ENCODE data around the gene EXT2.

Gene EXT2

DNA sequence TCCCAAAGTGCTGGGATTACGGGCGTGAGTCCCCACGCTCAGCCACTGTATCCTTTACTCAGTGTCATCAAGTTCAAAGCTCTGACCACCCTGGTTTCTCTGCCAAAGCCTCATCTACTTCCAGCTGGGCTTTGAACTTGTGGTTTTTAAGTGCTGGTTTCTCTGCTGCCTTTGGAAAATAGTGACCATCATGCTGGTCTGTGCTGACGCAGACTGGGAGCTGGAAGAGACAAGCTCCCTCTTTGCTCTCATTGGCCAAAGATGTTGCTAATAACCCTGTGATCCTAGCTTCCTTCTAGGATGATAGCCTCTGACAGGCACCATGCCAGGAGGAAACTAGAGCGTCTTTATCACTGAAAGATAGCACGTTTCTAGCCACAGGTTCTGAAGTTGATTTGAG is 152.0 kb downstream of the EXT2 start:
- Histone ChIP-seq H3K4me1 (ENCODE audit: insufficient read depth, low read length, poor library complexity, severe bottlenecking) (no peaks in the 10 kb centered on the region), H3K36me3 (ENCODE audit: insufficient read depth, low read length) (peaks cover 21% of the 10 kb centered on the region; the same call in 1 of the 2 replicates), H3F3A (ENCODE audit: low read depth) (no peaks in the 10 kb centered on the region), H3K4me2 (ENCODE audit: low read depth, low read length, poor library complexity, severe bottlenecking) (no peak overlapping the region), H4K20me1 (ENCODE audit: insufficient read depth, low read length, poor library complexity, severe bottlenecking) (no peaks in the 10 kb centered on the region), H3K4me3 (ENCODE audit: low read length, poor library complexity, severe bottlenecking) (no peak overlapping the region), H3K79me2 (ENCODE audit: insufficient read depth, low read length) (no peaks in the 10 kb centered on the region), H2AFZ (ENCODE audit: low read length) (no peak overlapping the region), H3K27me3 (ENCODE audit: insufficient read depth, low read length, poor library complexity, severe bottlenecking) (no peaks in the 10 kb centered on the region), H3K9me2 (replicated peaks; ENCODE audit: low read depth, low read length) (no peaks in the 10 kb centered on the region), H3K9me3 (ENCODE audit: insufficient read depth, low read depth, low read length) (peaks cover under 1% of the 10 kb centered on the region), H3K9ac (ENCODE audit: low read depth, low read length, poor library complexity, severe bottlenecking) (no peak overlapping the region)
- no peak for TF ChIP-seq EZH2phosphoT487 (IDR thresholded peaks at IDR 0.05; ENCODE audit: borderline replicate concordance)
- TF ChIP-seq, protein P1, sequence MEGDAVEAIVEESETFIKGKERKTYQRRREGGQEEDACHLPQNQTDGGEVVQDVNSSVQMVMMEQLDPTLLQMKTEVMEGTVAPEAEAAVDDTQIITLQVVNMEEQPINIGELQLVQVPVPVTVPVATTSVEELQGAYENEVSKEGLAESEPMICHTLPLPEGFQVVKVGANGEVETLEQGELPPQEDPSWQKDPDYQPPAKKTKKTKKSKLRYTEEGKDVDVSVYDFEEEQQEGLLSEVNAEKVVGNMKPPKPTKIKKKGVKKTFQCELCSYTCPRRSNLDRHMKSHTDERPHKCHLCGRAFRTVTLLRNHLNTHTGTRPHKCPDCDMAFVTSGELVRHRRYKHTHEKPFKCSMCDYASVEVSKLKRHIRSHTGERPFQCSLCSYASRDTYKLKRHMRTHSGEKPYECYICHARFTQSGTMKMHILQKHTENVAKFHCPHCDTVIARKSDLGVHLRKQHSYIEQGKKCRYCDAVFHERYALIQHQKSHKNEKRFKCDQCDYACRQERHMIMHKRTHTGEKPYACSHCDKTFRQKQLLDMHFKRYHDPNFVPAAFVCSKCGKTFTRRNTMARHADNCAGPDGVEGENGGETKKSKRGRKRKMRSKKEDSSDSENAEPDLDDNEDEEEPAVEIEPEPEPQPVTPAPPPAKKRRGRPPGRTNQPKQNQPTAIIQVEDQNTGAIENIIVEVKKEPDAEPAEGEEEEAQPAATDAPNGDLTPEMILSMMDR (conservative IDR thresholded peaks at IDR 0.05; ENCODE audit: low read length) = no peak

DNA sequence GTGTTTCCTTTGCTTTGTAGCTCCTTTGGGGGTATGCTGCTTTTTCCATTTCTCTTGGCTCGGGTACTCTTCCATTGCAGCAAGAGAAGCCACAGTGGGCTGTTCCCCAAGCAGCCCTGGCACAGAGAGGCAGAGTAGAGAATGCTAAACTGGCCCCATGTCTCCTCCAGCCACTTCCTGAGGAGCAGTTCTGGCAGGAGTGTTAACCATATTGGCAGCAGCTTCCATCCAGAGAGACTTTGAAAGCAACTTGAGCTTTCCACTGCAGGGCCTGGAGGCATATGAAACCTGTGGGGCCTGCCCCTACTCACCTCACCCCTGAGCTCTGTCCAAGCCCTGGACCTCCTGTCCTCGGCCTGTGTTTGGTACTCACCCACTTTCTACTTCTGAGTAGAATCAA is 152.6 kb downstream of the EXT2 start:
- H3K9me2 ChIP-seq (replicated peaks; ENCODE audit: low read depth, low read length) = no peaks in the 10 kb centered on the region
- H2AFZ ChIP-seq (ENCODE audit: low read length) = no peak overlapping the region
- H3K4me1 ChIP-seq (ENCODE audit: insufficient read depth, low read length, poor library complexity, severe bottlenecking) = no peaks in the 10 kb centered on the region

DNA sequence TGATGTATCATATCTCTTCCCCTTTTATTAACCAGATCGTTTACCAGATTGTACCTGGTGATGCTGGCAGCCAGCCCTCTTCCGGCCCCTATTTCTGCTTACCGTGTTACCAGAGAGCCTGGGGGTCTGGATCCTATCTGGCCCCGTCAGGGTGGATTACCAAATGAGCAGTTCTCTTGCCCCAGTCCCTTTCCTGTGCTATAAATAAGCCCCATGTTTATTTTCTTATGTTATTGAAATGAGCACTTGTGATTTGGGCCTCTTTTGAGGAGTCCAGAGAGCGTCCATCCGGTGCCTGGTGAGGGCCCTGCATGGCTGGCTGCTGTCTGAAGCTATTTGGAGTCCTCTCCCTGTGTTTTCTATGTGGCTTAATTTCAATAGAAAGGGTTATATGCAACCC is 154.9 kb downstream of the EXT2 start:
- Histone ChIP-seq H2AFZ (ENCODE audit: low read length) (no peak overlapping the region), H3K4me3 (ENCODE audit: low read length, poor library complexity, severe bottlenecking) (no peak overlapping the region), H3K9me2 (replicated peaks; ENCODE audit: low read depth, low read length) (no peaks in the 10 kb centered on the region), H3K4me1 (ENCODE audit: insufficient read depth, low read length, poor library complexity, severe bottlenecking) (no peaks in the 10 kb centered on the region), H4K20me1 (ENCODE audit: insufficient read depth, low read length, poor library complexity, severe bottlenecking) (no peaks in the 10 kb centered on the region), H3K4me2 (ENCODE audit: low read depth, low read length, poor library complexity, severe bottlenecking) (no peak overlapping the region), H3K9ac (ENCODE audit: low read depth, low read length, poor library complexity, severe bottlenecking) (no peak overlapping the region), H3F3A (ENCODE audit: low read depth) (no peaks in the 10 kb centered on the region), H3K9me3 (ENCODE audit: insufficient read depth, low read depth, low read length) (peaks cover 14% of the 10 kb centered on the region), H3K27me3 (ENCODE audit: insufficient read depth, low read length, poor library complexity, severe bottlenecking) (no peaks in the 10 kb centered on the region), H3K36me3 (ENCODE audit: insufficient read depth, low read length) (peaks cover 2% of the 10 kb centered on the region; the same call in 1 of the 2 replicates), H3K79me2 (ENCODE audit: insufficient read depth, low read length) (no peaks in the 10 kb centered on the region)
- TF ChIP-seq, protein P1 (conservative IDR thresholded peaks at IDR 0.05; ENCODE audit: low read length) = no peak
- no peak for TF ChIP-seq EZH2phosphoT487 (IDR thresholded peaks at IDR 0.05; ENCODE audit: borderline replicate concordance)

More for the DNA sequence above, 152.6 kb downstream of the EXT2 start:
- Histone ChIP-seq H3F3A (ENCODE audit: low read depth) (no peaks in the 10 kb centered on the region), H3K9ac (ENCODE audit: low read depth, low read length, poor library complexity, severe bottlenecking) (no peak overlapping the region), H3K9me3 (ENCODE audit: insufficient read depth, low read depth, low read length) (peaks cover 6% of the 10 kb centered on the region), H3K4me3 (ENCODE audit: low read length, poor library complexity, severe bottlenecking) (no peak overlapping the region), H3K27me3 (ENCODE audit: insufficient read depth, low read length, poor library complexity, severe bottlenecking) (no peaks in the 10 kb centered on the region), H3K4me2 (ENCODE audit: low read depth, low read length, poor library complexity, severe bottlenecking) (no peak overlapping the region), H3K79me2 (ENCODE audit: insufficient read depth, low read length) (no peaks in the 10 kb centered on the region), H4K20me1 (ENCODE audit: insufficient read depth, low read length, poor library complexity, severe bottlenecking) (no peaks in the 10 kb centered on the region), H3K36me3 (ENCODE audit: insufficient read depth, low read length) (peaks cover 21% of the 10 kb centered on the region; the same call in 1 of the 2 replicates)
- TF ChIP-seq EZH2phosphoT487 (IDR thresholded peaks at IDR 0.05; ENCODE audit: borderline replicate concordance) = no peak
- TF ChIP-seq, protein P1 (conservative IDR thresholded peaks at IDR 0.05; ENCODE audit: low read length) = no peak

Measured in Loucy (cell line).